Breast epithelium (tissue), 3 donors: ENCODE data around the gene SERPINI1.

Experiments used
- CTCF ChIP-seq, 3 donors: fragments of 450-650 bp; IDR thresholded peaks; one replicate each; pipeline ENCODE4 v1.5.1; 2016 to 2017; ENCODE audit warnings: antibody characterized with exemption in 3 of 3, mild to moderate bottlenecking in 3 of 3, moderate library complexity in 3 of 3
- POLR2AphosphoS5 ChIP-seq, 3 donors: sonication (generic); formaldehyde crosslinking; IDR thresholded peaks; one replicate each; pipeline ENCODE4 v1.6.1; 2017; ENCODE audit warnings: antibody characterized with exemption in 3 of 3

- TF ChIP-seq POLR2AphosphoS5 (IDR thresholded peaks at IDR 0.05) (no peak), CTCF (IDR thresholded peaks at IDR 0.05) (no peak)
Measured at GRCh38 chr3:167844528-167844927, 109.0 kb downstream of the SERPINI1 start.
